Heart right ventricle (tissue), 16 donors: ENCODE results near the gene KIF16B. TPM values are rescaled to one million over a fixed set of nuclear protein-coding genes. Genes with fewer than 3 reads are reported as not detected.

Source experiments
- ATAC-seq, 8 donors: fragments of 200-7000 bp; cut with Tn5 transposase; one replicate each; pipeline ENCODE4 v1.9.1; 2020; ENCODE audit warnings: mild to moderate bottlenecking in 8 of 8, moderate library complexity in 8 of 8, moderate number of reproducible peaks in 1 of 8
- DNase-seq, 2 donors: peaks; one replicate each; pipeline ENCODE4 v3.0.0-alpha.2; 2020
- H3K27ac ChIP-seq, 10 donors: fragments of 200-600 bp; sonication (generic) in 2 of 10; one replicate each; pipeline versions ENCODE4 v1.5.0 to v1.8.0; 2020 to 2022; ENCODE audit warnings: mild to moderate bottlenecking in 3 of 10
- H3K27me3 ChIP-seq, 7 donors: fragments of 200-600 bp; one replicate each; pipeline ENCODE4 v1.8.0; 2021 to 2022; ENCODE audit warnings: mild to moderate bottlenecking in 2 of 7
- H3K36me3 ChIP-seq, 9 donors: fragments of 200-600 bp; sonication (generic) in 1 of 9; one replicate each; pipeline versions ENCODE4 v1.5.0 to v1.8.0; 2020 to 2022; ENCODE audit warnings: mild to moderate bottlenecking in 2 of 9
- H3K4me1 ChIP-seq, 9 donors: fragments of 200-600 bp; sonication (generic) in 1 of 9; one replicate each; pipeline versions ENCODE4 v1.5.0 to v1.8.0; 2020 to 2022; ENCODE audit warnings: mild to moderate bottlenecking in 4 of 9
- H3K4me3 ChIP-seq, 10 donors: fragments of 200-600 bp; sonication (generic) in 2 of 10; one replicate each; pipeline versions ENCODE4 v1.5.0 to v1.8.0; 2020 to 2022; ENCODE audit warnings: mild to moderate bottlenecking in 7 of 10, moderate library complexity in 2 of 10
- H3K9me3 ChIP-seq, 11 donors: fragments of 200-600 bp in 10 of 11; sonication (generic) in 2 of 11; one replicate each; pipeline versions ENCODE4 v1.5.0 to v1.8.0; 2013 to 2022; ENCODE audit warnings: mild to moderate bottlenecking in 2 of 11, control low read depth in 1 of 11, moderate library complexity in 1 of 11
- CTCF ChIP-seq, 9 donors: fragments of 200-600 bp; sonication (generic) in 2 of 9; IDR thresholded peaks; one replicate each; pipeline versions ENCODE4 v1.5.0 to v1.8.0; 2021 to 2022; ENCODE audit warnings: antibody characterized with exemption in 9 of 9, mild to moderate bottlenecking in 5 of 9, moderate library complexity in 1 of 9
- WGBS, 2 donors: extraction: QIAGEN DNeasy Blood & Tissue Kit; methylation state at CpG; one replicate each; pipeline ENCODE4 v1.1.7; 2013; ENCODE audit warnings: inconsistent platforms in 1 of 2; 5-methylcytosine and 5-hydroxymethylcytosine counted together
- intact Hi-C, 10 donors: fragments of 100-400 bp; cut with DNase I; formaldehyde crosslinking; loops; one replicate each; pipeline versions ENCODE4 v1.11.1 to v1.14.2; 2022
- polyA plus RNA-seq, 2 donors: library from polyadenylated mRNA; stranded (reverse); fragments of 200-250 nt; gene quantifications; one replicate each; pipeline ENCODE4 v1.2.3, GENCODE V29; 2013
- total RNA-seq, 10 donors: library from RNA; stranded (reverse); fragmentation: NEBNext Ultra II Directional in 3 of 10; extraction: Animal tissue kit (Norgen Biotek cat#: 25700) in 3 of 10; gene quantifications; one replicate each; pipeline versions ENCODE4 v1.2.1 to v1.2.4, GENCODE V29; 2021 to 2023
- donor health status: Arrhythmogenic right ventricular cardiomyopathy.
- donor health status: ischemic (EF 13 %, LVEDD 7.1; RV severe dilation, severe dysfunction).
- donor health status: healthy with polysubstance abuse.
- donor health status: DM: no; HTN: yes; CAD: no.
- donor health status: DM: no; HTN: no; CAD: no.
- donor health status: ischemic (EF 25% LVEDD 6.9; RV normal size, moderate dysfunction).
- donor health status: ischemic (EF 25% LVEDD 5.7; RV mildly dilated, moderate dysfunction).
- donor health status: healthy.
- donor health status: DM: yes; HTN: yes; CAD: no.
- donor health status: Ischemic cardiomyopathy.
- donor health status: ischemic (EF 35%, LVEDD 5.7; RV mildly dilated, moderate dysfunction).
- donor health status: nonischemic (EF 11% LVEDD 7.7; RV severe dilation, severe dysfunction).
- donor health status: DM: yes; HTN: yes; CAD: no.
- donor health status: PGD.
- donor health status: ischemic (EF 29% LVEDD 5.4; RV normal size, mild dysfunction).
- donor health status: nonischemic (EF 23%, LVEDD 6.1; RV moderate dilation, normal function).

The KIF16B gene
- total and polyA plus RNA-seq, 12 donors: 9.7 to 22.5 (median 17.9) TPM

DNA sequence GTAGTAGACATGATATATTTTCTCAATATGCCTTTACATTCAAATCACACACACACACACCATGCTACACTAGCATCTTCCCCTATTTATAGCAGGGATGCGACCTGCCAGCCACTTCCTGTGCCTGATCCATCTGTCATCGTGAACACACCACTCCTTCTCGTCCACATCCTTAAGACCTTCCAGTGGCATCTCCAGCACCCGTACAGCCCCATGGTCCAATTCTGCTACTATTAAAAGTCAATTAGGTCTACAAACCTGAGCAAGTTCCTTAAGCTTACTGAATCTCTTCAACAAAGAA lies 54.5 kb downstream of the KIF16B start:
- H3K4me3 ChIP-seq: no peak overlapping the region
- peaks cover 0 to 13% (median 0%) of the 10 kb centered on the region in 9 donors for H3K36me3 ChIP-seq
- peaks cover 0 to 5% (median 3%) of the 10 kb centered on the region in 11 donors for H3K9me3 ChIP-seq
- intact Hi-C loops: loop anchor here (5.0 to 10.0 kb wide), 5 partner anchors 119 to 246 kb away; partner anchors contain the start of gene SNRPB2 (in 1 of the 10)
- H3K27me3 ChIP-seq: no peaks in the 10 kb centered on the region
- WGBS, 2 donors: 79% methylated on average over 4 of the region's 4 CpGs
- DNase-seq (no peak), ATAC-seq (no peak)
- H3K4me1 ChIP-seq: peaks cover 0 to 5% (median 0%) of the 10 kb centered on the region in 9 donors
- TF ChIP-seq CTCF (IDR thresholded peaks at IDR 0.05): no peak
- no peak overlapping the region for H3K27ac ChIP-seq

DNA sequence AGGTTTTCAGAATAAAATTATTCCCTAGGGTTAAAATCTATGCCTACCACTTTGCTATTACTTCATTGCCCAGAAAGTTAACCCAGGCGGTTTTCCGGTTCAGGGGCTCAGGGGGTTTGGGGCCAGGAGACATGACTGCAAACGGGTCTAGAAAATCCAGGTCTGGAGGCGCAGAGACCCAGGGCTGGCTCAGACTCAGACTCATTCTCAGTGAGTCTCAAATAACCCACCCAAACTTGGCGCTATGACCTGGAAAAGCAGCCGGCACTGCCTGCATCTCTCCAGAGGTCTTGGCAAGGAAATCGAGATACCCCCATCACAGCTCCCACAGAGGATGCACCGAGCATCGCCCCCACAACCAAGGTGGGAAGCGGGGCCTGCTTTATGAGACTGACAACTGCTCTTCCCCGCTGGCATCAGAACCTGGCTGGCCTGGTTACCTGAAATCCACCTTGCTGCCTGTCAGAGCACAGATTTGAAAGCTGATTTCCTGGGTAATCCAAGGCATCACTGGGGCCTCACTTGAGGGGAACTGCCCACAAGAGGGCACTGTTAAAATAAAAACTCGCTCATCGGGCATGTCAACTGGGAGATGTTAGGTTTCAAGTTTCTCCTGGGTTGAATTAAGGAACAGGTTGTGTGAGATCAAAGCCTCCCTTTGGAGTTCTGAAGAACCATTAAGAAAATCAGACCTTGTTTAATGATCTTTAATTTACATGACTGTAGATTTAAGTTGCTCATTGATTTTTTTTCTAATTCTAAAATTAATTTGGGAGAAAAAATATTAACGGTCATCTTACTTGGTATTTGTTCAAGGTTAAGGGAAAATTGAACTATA lies 55.1 kb downstream of the KIF16B start:
- Histone ChIP-seq H3K4me1 (peaks cover 0 to 10% (median 0%) of the 10 kb centered on the region in 9 donors), H3K36me3 (peaks cover 0 to 16% (median 0%) of the 10 kb centered on the region in 9 donors), H3K9me3 (no peaks in the 10 kb centered on the region), H3K4me3 (no peak overlapping the region), H3K27me3 (no peaks in the 10 kb centered on the region), H3K27ac (no peak overlapping the region)
- intact Hi-C loops: loop anchor here (5.0 to 10.0 kb wide), 5 partner anchors 119 to 247 kb away; partner anchors contain the start of gene SNRPB2 (in 1 of the 10)
- 83 to 84% methylated on average over 14 of the region's 14 CpGs for WGBS, 2 donors
- peak in 1 of 2 donors; percentile 36 for DNase-seq
- peak; percentile 12 to 70 (median 60) for TF ChIP-seq CTCF (IDR thresholded peaks at IDR 0.05)
- peak in 6 of 8 donors; percentile 65 to 74 (median 71) for ATAC-seq

DNA sequence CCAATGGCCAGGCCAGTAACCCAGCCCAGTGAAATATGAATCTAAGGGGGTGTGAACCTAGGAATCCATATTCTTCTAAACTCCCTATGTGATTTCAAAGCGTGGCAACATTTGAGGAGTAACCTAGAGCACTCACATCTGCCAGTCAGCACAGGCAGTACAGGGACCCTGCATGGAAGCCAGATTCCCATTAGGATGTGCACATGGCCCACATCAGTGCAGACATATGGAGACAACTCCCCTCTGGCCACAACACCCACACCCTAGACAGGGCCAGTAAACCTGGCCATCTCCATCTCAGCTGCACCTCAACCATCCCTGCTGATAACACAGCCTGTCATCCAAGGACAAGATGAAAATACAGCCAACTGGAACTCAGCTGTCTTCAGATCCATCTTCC lies 56.5 kb downstream of the KIF16B start:
- no peak for TF ChIP-seq CTCF (IDR thresholded peaks at IDR 0.05)
- H3K4me1 ChIP-seq: peaks cover 0 to 10% (median 0%) of the 10 kb centered on the region in 9 donors
- intact Hi-C loops: loop anchor here (5.0 to 10.0 kb wide), 5 partner anchors 121 to 248 kb away; partner anchors contain the start of gene SNRPB2 (in 1 of the 10)
- H3K36me3 ChIP-seq: peaks cover 0 to 30% (median 9%) of the 10 kb centered on the region in 9 donors
- ATAC-seq (peak in 1 of 8 donors; percentile 18), DNase-seq (no peak)
- WGBS, 2 donors: 81 to 90% methylated on average over 1 of the region's 1 CpG
- no peaks in the 10 kb centered on the region for H3K27me3 ChIP-seq
- no peak overlapping the region for H3K4me3 ChIP-seq
- H3K27ac ChIP-seq: no peak overlapping the region
- no peaks in the 10 kb centered on the region for H3K9me3 ChIP-seq

- no peaks in the 10 kb centered on the region for H3K9me3 ChIP-seq
- no peak overlapping the region for H3K4me3 ChIP-seq
- H3K4me1 ChIP-seq: peaks cover 0 to 10% (median 0%) of the 10 kb centered on the region in 9 donors
- no peak for ATAC-seq
- no peak for DNase-seq
- intact Hi-C loops: loop anchor here (5.0 to 10.0 kb wide), 5 partner anchors 122 to 250 kb away; partner anchors contain the start of gene SNRPB2 (in 1 of the 10)
- H3K27me3 ChIP-seq: no peaks in the 10 kb centered on the region
- H3K27ac ChIP-seq: peak overlapping the region in 1 of 10 donors; percentile 78
- 68 to 93% methylated on average over 2 of the region's 2 CpGs for WGBS, 2 donors
- TF ChIP-seq CTCF (IDR thresholded peaks at IDR 0.05): no peak
- peaks cover 0 to 39% (median 10%) of the 10 kb centered on the region in 9 donors for H3K36me3 ChIP-seq
These were observed 58.2 kb downstream of the KIF16B start for GRCh38 chr20:16515046-16515445.
